ENCODE measurements around the gene MEX3B.

DNA sequence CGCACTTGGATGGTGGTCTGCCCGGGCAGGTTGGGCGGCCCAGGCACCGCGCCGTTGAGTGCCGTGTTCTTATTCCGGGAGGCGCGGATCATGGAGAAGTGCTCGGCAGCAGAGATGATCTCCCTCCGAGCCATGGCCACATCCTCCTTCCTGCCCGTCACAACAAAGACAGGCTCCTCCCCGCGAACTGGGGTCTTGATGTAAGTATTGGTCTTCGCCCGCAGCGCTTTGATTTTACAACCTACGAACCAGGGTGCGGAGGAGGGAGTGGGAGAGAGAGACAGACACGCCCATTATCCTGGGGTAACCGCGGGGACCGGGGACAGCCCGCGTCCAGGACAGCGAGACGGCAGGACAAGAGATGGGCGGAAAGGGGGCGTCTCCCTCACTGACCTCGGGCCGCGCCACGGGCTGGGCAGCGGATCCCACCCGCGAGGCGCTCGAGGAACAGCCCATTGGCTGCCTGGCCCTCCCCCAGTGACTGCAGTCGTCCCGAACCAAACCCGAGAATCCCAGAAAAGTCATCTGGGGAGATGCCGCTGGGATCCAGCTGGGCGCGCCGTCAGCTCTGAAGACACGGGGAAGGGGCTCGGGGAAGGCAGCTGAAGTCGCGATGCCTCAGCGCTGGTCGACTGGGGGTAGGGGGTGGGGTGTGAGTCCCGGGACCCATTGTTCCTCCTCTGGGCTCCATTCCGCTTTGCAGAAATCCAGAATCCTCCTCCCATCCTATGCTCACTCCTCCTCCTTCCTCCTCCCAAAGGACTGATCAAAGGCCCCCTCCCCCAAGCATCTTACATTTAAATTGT, 1.2 kb downstream of the MEX3B start:
- no peak for TF ChIP-seq POLR2A (IDR thresholded peaks at IDR 0.05)
- no peak for TF ChIP-seq CTCF (IDR thresholded peaks at IDR 0.05)

Data from esophagus squamous epithelium (tissue), 4 donors.